LNCaP clone FGC (cell line): ENCODE data around the gene XRCC6.

ENCODE experiments used
- DNase-seq: peaks from one replicate; pipeline ENCODE4 v3.0.0-alpha.2; 2011; ENCODE audit warnings: low read depth
- H3K4me3 ChIP-seq: 2 replicates; pipeline ENCODE4 v1.5.1; 2011; ENCODE audit warnings: mild to moderate bottlenecking, low read depth, low read length, control low read depth
- TF ChIP-seq, protein P1 (sequence below): IDR thresholded peaks from 2 replicates; pipeline ENCODE4 v1.5.1; 2012; ENCODE audit warnings: mild to moderate bottlenecking; ENCODE audit not compliant: control insufficient read depth, insufficient read depth; ENCODE audit errors: extremely low read depth

Gene XRCC6

DNA sequence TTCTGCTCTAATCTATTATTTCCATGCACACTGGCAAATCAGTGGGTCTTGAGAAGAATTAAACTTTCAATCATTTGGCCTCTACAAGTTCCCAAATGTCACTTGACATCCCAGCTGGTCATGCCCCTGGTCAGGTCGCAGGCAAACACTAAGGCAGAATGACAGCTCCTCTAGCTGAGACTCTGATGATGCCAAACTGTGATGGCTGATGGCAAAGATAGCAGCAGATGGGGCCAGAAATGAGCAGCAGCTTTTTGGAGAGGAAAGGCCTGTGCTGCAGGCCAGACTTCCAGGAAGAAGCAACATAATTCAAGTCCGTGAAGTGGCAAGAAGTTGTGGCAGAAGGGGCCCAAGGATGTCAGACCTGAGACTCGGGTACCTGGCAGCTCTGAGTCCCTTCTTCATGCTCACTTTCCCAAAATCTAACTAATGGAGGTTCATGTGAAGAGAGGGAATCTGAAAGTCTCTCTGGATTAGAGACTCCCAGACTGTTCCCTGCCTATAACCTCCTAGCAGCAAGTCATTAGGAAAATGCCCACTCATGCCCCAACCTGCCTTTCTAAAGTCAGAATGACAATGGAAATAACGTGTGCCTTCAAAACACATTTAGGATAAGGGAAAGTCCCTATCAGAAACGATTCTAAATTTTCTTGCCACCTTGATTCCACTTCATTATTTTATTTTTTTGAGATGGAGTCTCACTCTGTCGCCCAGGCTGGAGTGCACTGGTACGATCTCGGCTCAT lies 22.0 kb upstream of the XRCC6 start:
- DNase-seq = no peak
- no peak overlapping the region for H3K4me3 ChIP-seq
- TF ChIP-seq, protein P1, sequence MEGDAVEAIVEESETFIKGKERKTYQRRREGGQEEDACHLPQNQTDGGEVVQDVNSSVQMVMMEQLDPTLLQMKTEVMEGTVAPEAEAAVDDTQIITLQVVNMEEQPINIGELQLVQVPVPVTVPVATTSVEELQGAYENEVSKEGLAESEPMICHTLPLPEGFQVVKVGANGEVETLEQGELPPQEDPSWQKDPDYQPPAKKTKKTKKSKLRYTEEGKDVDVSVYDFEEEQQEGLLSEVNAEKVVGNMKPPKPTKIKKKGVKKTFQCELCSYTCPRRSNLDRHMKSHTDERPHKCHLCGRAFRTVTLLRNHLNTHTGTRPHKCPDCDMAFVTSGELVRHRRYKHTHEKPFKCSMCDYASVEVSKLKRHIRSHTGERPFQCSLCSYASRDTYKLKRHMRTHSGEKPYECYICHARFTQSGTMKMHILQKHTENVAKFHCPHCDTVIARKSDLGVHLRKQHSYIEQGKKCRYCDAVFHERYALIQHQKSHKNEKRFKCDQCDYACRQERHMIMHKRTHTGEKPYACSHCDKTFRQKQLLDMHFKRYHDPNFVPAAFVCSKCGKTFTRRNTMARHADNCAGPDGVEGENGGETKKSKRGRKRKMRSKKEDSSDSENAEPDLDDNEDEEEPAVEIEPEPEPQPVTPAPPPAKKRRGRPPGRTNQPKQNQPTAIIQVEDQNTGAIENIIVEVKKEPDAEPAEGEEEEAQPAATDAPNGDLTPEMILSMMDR = no peak

DNA sequence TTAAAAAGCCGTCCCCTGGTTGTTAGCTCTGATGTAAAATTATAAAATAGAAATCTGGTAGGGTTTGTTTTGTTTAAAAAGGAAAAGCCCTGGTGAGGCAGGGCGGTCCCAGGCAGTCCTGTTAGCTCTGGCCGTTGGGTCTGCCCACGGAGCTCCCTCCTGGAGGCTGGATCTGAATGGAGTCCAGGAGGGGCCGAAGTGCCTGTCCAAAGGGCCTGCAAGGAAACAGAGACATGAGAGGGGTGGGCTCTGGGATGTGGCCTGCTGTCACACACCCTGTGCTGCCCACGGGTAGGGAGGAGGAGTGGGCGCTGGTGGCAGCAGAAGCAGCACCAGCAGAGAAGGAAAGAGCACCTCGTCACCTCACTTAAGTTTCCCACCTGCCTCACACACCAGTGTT lies 20.1 kb upstream of the XRCC6 start:
- H3K4me3 ChIP-seq = no peak overlapping the region
- TF ChIP-seq, protein P1 = no peak
- no peak for DNase-seq

DNA sequence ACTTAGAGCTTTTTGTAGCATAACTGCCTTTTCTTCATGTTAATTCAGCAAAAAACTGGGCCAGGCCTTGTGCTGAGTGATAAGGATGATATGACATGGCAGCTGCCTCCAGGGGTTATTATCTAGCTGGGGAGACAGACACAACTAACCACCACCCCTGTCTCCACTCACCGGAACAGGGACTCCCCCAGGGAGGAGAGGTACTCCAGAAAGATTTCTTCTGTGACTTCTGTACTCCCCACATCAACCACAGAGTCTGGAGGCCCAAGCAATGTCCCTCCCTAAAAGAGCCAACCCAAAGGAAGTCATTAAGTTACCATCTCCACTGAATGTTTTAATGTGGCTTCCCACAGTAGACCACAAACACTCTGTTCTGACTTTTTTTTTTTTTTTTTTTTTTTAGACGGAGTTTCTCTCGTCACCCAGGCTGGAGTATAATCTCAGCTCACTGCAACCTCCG lies 17.2 kb upstream of the XRCC6 start:
- TF ChIP-seq, protein P1 = no peak
- H3K4me3 ChIP-seq = no peak overlapping the region
- no peak for DNase-seq

DNA sequence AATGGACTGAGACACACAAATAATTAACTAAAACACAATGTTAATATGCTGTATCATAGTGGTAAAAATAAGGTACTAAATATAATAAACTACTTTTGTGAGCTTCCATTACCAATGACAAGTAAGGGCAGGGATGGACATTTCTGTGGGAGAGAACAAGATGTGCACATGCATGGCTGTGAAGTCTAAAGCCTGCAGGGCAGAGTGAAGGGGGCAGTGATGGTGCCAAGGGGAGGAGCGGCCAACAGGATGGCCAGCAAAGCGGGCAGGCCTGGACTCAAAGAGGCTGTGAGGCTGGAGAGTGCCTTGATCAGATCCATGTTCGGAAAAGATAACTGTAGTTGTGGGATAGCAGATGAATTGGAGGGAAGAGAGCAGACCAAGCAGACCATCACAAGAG lies 12.7 kb upstream of the XRCC6 start:
- TF ChIP-seq, protein P1 = no peak
- no peak for DNase-seq
- H3K4me3 ChIP-seq = no peak overlapping the region

DNA sequence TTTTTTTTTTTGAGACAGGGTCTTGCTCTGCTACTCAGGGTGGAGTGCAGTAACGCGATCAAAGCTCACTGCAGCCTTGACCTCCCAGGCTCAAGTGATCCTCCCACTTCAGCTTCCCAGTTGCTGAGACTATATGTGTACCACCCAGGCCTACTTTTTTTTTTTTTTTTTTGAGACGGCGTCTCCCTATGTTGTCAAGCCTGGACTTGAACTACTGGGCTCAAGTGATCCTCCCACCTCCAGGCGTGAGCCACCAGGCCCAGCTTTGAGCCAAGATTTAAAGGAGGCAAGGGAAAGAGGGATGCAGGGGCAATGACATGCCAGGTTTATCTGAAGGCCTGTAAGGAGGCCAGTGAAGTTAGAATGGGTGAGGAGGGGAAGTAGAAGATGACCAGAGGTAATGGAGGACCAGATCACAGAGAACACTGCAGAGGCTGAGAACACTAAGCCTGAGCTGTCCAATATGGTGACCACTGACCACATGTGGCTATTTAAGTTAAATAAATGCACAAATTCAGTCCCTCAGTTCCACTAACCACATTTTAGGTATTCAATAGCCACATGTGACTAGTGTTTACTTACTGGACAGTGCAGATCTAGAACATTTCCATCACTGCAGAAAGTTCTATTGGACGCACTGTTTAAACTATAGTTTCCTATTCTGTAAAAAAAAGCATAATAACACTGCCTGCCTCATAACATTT lies 8.3 kb upstream of the XRCC6 start:
- DNase-seq = no peak
- H3K4me3 ChIP-seq = no peak overlapping the region
- TF ChIP-seq, protein P1 = no peak

DNA sequence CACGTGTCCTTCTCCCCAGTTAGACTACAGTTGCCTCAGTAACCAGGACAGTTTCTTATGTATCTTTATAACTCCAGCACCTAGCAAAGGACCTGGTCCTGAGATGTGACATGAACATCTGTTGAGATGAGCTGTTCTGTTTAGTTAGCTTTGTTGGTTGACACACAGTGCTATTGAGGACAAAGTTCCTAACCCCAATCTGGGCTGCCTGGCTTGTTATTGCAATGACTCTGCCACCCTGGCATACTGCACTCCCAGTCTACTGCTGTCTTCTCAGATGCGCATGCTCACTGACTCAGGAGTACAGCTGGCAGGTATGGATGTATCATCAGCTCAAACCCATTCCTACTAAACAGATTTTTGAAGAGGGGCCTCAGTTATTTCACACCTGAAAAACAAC lies 7.6 kb upstream of the XRCC6 start:
- DNase-seq = no peak
- TF ChIP-seq, protein P1 = no peak
- no peak overlapping the region for H3K4me3 ChIP-seq

DNA sequence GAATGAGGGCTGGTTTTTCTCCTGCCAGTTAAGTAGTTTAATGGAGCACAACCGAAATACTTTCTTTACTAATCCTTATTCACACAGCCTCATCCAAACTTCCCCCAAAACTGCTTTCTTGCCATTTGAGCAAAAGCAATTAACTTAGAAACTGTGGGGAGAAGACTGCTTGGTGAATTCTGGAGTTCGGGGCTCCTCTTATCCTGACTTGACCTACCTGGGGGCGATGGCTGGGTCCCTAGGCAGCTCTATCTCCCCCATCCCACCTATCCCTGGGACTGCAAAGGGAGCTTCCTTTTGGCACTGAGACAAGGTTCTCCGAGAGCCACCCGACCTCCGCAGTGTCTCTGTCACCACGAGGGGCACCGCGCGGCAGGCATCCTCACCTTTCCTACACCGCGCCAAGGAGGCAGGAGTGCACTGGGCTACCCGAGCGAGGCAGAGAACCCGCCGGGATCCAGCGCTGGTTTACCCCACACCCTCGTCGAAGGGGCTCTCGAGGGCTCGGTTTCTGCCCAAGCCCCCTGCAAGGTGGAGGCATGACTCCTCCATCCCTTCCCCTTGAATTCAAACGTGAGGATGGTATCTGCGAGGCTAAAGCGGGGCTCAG lies 1.0 kb upstream of the XRCC6 start:
- DNase-seq = no peak
- H3K4me3 ChIP-seq = peak overlapping the region; percentile 71
- TF ChIP-seq, protein P1 = no peak
